Hepatic stellate cell (primary cell): Measurements from ENCODE around the gene LYSMD2.
"Not testable (repeated sequence)": the region's sequence is repeated elsewhere in the genome, so short reads cannot be mapped to it uniquely, and the experiment has no call there.

Source experiments
- DNase-seq: peaks from one replicate; pipeline ENCODE4 v3.0.0; 2011; ENCODE audit warnings: low spot score

The LYSMD2 gene, protein sequence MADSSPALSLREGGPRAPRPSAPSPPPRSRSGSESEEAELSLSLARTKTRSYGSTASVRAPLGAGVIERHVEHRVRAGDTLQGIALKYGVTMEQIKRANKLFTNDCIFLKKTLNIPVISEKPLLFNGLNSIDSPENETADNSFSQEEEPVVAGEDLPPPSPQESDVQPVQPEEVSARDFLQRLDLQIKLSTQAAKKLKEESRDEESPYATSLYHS

DNA sequence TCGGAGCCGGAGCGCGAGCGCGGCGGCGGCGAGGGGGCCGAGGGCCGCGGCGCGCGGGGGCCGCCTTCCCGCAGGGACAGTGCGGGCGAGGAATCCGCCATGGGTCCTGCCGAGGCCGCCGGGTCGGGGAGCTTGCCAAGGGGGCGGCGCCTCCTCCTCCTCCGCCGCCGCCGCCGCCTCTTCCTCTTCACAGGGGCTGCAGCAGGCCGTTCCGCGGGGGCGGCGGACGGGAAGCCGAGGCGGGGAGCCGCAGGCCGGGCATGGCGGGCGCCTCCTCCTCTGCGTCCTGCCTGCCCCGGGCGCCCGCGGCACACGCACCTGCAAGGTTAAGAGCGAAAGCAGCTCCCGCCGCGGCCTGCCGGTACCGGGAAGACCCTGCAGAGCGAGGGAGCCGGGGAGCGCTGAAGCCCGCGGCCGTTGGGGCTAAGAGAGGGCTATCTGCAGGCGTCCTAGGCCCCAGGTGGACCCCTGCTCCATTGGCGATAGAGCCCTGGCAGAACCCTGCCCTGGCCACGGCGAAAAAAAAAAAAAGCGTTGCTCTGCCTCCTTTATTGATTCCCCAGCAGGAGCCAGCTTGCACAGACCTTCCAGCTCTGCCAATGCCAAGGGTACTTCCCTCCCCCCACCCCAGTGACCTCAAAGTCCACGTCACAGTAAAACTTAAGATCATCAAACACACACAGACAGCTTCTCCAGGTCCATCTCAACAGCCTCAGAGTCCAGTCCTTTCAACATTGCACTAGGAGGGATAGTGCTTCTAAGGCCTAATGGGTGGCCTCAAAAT is at the start of gene LYSMD2:
TSS of gene LYSMD2 (minus strand) at position 134 of the 784 bp plus-strand sequence. CDS start at position 101, 33 bp downstream.
- peak; percentile 47 for DNase-seq

DNA sequence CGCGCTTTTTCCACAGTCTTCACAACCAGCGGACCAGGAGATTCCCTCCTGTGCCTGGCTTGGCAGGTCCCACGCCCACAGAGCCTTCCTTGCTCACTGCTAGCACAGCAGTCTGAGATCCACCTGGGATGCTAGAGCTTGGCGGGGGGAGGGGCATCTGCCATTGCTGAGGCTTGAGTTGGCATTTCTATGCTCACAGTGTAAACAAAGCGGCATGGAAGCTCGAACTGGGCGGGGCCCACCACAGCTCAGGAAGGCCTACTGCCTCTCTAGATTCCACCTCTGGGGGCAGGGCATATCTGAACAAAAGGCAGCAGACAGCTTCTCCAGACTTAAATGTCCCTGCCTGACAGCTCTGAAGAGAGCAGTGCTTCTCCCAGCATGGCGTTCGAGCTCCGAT is 49.7 kb upstream of the LYSMD2 start:
- DNase-seq = not testable (repeated sequence)

DNA sequence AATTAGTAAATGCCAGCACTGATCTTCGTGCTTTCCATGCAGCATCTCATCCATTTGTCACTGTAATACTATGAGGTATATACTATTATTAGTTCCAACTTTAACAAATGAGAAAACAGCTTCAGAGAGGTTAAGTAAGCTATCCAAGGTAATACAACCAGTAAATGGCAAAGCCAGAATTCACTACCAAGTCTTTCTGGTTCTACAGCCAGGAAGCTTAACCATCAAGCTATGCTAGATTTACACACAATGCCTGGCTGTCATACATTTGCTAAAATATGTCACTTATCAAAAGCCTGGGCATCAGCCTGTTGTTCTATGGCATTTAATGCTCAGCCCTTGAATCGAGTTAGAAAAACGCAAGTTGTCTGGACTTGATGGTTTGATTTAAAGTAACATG is 46.5 kb upstream of the LYSMD2 start:
- no peak for DNase-seq

DNA sequence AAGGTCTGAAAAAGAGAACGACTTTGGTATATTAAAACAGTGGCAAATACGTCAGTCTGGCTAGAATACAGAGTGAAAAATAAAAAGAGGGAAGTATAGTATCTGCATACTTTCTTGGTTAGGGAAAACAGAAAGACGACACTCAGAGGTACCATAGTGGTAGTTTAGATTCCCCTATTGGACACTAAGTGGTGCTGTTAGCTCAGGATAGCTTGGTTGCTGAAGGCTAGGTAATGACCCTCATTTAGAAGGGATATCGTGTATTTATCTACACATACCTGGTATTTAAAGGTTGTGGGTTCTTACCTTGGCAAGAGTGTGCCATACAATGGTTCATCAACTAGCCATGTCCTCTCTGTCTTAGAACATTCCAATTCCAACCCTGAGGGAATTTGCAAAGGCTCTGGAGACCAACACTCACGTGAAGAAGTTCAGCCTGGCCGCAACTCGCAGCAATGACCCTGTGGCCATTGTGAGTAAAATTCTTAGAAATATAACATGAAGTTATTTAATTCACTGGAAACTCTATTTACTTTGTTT is 45.0 kb upstream of the LYSMD2 start:
- no peak for DNase-seq

DNA sequence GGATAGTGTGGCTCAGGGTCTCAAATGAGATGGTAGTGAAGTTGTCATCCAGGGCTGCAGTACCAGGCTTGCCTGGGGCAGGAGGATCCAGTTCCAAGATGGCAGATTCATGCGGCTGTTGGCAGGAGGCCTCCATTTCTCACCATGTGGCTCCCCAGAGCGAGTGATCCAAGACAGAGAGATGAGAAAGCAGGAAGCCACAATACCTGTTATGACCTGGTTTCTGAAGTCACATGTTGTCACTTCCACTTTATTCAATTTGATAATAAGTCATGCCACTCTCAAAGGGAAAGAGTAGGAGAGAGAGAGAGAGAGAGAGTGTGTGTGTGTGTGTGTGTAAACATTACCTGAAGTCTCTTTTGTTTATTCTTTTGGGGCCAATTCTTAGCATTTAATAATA is 44.1 kb upstream of the LYSMD2 start:
- no peak for DNase-seq

DNA sequence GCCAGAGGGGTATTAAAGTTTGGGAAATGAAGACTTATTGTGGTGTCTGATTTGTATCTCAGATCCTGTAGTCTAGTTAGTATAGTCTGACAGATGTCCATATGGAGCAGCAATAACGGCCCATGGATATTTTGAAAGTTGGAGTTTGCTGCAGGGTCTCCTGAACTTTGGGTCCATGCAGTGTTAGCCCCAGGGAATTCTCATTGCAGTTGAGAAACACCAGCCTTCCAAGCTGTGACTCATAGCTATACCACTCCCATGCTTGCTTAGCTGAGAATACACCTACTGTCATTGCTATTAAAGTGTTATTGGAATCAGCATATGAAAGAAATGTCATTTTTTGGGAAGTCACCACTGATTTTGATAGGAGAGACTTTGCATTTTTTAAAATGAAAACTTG is 43.2 kb upstream of the LYSMD2 start:
- DNase-seq = no peak

DNA sequence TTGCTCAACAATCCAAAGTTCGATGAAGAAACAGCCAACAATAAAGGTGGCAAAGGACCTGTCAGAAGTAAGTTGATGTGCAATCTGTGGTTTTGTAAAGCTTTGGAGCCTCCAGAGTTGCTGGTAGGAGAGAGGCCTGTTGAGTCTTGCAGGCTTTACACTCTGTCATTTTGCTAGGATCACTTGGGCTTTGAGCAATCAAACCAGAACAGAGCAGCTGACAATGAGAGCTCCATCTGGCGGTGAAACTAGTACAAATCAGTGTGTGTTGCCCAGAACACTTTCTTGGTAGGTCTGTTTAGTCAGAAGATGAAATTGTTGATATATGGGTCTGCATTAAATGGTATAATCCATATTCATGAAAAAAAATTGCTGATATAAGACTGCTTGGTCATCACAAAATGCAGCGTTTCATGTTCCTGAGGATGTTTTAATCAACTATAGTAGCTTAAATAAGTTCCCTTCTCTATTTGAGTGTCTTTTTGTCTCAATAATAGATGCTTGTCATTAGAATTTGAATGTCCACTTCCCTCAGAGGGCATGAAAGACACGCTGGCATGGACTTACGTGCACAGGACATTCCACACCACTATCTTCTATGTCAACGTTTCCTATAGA is 39.6 kb upstream of the LYSMD2 start:
- peak; percentile 68 for DNase-seq

DNA sequence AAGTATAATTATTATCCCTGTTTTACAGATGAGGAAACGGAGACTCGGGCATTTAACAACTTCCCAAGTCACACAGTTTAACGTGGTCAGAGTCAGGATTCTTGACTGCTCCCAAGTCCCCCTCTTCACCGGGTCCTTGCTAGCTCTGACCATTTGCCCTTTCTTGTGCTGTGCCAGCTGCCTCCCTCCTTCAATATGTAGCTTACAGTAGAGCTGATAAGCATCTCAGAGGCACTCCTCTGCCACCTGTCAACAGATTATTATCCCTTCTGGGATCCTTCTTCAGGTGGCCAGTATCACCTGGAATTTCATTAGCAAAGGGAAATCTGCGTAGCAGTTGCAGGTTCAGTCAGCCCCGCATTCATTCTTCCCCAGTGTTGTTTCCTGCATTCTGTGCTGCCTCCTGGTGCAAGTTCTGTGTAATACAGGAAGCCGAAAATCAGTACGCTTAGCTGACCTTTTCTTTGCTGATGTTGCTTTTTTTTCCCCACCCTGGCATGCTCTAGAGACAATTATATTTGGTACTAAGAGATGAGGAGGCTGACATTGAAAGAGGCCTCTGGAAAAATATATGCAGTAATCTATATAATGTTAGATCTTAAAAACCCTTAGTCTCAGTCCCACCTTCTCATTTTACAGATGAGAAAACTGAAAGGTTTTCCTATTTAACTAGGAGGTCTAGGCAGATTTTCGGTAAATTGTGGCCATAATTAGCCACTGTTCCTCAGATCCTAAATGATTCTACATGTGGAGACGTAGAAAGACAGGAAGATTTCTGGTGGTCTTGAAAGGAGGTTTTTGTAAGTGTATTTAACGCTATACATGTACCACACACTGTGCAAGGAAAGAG is 38.7 kb upstream of the LYSMD2 start:
- no peak for DNase-seq

DNA sequence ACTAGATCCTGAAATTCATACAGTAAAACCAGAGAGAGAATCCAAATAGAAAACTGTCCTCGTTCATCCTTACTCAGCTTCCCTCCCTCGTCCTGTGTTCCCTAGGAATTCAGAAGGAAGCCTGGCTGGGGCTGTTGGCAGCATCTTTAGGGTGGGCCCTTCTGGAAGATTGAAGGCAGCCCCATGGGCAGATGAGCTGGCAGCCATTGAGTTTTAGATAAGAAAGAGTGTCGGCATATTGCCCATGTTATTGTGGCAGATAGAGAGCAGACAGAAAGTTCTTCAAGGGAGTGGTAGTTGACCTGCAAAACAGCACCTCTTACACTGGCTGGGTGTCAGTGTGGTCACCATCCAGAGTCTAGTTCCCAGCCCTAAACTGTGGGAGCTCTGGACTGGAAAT is 37.5 kb upstream of the LYSMD2 start:
- no peak for DNase-seq

DNA sequence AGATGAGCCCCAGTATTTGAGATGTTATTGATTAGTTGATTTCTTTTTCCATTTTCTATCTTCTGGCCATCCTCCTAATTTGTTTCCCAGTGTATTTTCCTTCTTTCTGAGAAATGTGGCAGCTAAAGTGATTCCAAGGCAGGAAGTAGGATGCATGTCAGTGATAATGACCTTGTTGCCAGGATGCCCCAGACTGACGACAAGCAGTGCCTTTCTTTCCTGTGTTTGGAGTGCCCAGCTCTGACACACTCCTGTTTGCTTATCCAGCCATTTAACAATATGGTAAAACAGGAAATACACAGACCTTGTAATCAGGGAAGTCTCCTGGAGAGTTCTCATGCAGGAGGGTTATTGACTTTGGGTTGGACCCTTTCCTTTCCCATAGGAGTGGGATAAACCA is 34.3 kb upstream of the LYSMD2 start:
- no peak for DNase-seq

DNA sequence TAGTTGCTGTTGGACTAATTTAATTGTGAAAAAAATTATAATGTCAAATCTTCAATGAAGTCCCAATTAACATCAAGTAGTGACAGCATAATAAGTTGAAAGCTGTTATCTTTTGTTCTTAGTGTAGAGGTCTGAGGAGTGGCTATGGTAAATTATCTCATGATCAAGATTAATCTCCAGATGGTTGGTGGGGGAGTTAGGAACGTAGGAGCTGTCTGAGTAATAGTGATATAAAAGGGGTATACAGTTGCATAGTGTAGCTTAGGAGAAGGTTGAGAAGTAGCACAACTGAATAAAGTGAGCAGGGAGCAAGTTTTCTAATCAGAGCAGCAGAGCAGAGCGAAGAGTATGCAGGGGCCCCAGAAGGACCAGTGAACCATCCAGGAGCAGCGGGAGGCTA is 33.4 kb upstream of the LYSMD2 start:
- no peak for DNase-seq

DNA sequence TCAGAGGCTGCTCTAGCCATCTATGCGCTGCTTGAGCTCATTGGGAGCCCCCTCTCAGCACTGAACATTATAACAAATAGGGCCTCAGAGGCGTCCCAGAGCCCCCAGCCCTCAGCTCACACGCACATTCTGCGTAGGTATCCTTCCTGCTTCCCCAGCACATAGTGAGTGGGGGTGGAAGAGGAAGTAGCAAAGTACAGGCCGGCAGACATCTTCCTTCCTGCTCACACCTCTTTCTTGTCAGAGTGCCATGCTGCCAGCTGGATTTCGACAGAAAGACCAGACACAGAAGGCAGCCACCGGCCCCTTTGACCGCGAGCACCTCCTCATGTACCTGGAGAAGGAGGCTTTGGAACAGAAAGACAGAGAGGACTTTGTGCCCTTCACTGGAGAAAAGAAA is 30.6 kb upstream of the LYSMD2 start:
- no peak for DNase-seq

DNA sequence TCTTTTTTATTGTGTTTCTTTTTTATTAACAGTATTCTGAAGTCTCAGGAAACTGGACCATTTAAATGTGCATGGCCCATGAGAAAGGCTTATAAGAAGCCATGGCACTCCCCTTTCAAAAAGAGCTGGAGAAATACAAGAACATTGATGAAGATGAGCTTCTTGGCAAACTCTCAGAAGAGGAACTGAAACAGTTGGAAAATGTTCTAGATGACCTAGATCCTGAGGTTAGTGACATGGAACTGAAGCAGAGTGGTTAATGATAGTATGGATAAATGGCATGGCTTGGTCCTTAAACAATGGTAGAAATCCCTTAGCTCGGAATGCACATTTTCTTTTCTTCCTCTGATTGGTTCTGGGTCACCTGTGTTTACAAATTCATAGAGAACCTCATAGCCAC is 28.9 kb upstream of the LYSMD2 start:
- DNase-seq = no peak

DNA sequence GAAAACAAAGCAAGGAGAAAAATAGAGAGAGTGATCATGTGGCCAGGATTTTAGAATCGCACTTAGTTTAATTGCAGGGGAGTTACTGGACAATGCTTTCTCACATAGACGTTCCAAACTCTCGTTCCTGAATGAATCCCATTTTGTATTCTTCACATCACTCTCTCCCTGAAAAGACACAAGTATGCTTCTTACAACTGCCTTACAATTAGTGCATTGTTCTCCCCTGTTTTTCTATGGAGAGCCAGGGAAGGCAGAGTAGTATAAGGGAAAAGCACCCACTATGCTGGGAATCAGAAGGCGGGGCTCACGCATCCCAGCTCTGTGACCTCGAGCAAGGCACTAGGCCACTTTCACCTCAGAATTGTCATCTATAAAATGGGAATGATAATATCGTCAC is 28.3 kb upstream of the LYSMD2 start:
- no peak for DNase-seq

DNA sequence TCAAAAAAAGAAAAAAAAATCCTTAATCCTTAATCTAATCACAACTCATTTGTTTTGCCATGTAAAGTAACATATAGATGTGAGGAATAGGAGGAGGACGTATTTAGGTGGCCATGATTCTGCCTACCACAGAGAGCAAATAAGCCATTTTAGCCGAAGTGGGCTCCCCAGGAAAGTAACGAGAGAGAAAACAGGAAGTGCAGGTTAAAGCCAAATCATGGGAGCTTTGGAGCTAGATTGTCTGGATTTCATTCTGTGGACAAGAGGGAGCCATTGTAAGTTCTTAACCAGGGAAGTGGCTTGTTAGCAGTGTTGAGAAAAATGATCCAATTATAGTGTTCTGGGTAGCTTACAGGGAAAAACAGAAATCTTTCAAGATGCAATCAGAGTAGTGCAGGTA is 23.4 kb upstream of the LYSMD2 start:
- no peak for DNase-seq

DNA sequence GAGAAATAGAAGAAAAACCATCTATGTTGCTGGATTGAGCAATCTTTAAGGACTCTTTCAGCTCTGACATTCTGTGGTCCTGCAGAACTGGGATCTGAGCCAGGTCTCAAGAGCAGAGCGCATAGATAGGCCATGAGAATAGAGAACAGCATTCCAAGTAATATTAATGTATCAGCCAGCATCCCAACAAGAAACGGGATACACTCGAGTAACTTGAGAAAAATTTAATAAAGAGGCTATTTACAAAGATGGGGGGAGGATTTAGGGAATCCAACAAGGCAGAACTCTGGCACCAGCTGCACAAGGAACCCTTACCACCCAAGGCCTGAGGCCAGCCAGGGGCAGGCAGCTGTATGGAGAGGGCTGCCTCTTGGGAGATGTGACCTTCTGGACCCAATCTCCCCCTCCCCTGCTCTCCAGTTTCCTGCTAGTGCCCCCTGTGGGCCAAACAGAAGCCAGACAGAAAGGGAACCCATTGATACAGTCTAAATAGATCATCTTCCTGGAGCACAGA is 22.2 kb upstream of the LYSMD2 start:
- peak; percentile 69 for DNase-seq

DNA sequence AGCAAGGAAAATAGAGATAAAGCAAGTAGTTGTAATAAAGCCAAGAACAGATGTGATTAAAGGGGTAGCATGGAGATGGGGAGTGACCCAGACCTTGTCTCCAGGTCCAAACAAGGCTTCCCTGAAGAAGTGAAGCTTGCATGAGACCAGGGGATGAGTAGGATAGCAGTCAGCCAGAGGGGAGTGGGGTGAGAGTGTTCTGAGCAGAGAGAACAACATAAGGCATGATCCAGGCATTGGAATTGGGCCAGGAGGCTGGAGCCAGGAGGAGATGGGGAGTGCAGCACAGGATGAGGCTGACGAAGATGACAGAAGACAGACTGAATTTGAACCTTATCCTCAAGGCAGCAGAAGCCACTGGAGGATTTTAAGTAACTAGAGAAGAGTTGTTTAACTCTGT is 21.2 kb upstream of the LYSMD2 start:
- peak; percentile 74 for DNase-seq

DNA sequence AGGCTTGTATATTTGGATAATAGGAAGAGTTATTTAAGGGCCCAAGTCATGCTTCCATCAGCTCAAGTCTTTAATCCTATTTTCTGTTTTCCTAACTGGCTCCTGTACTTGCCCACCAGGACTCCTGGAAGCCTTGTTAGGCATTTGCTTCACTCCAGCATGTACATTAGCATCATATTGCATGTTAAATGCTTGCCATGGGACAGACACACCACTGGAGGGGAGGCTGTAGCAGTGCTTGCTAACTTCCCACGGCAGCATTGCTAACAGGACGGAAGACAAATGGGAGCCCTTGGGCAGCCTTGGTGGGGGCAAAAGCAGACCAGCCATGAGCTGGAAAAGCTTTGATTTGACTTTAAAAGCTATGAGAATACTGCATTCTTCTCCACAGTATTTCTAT is 20.0 kb upstream of the LYSMD2 start:
- DNase-seq = no peak

DNA sequence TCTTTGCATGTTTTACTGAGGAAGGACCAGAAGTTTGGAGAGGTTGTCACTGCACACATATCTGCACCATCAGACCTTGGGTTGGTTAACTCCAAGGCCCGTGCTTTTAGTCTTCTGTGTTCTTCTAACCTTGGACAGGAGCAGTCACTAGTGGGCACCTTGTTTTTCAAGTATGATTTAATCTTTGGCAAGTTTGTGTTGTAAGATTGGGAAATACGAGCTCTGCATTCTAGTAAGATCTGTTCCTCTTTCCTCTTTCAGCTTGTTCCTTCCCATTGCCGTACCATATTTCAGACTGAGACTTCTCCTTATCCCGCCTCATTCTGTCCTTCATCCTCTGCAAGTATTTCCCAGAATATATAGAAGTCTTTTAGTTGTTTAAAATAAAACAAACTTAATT is 19.0 kb upstream of the LYSMD2 start:
- no peak for DNase-seq

DNA sequence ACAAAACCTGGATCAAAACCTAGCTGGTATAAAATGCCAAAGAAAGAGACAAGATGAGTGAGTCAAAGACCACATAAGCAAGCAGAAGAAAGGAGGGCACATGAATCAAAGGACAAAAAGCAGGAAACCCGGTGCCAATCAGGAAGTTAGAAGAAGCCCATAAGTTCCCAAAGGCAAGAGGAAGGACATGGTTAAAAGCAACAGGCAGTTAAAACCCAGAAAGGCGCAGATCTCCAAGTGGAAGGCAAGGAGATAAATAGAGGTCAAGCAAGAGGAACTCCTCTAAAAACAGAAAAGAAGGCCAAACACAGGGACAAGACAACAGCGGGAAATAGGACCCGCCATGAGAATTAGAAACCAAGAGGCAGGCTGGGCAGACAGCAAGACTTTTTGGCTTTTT is 18.3 kb upstream of the LYSMD2 start:
- no peak for DNase-seq

DNA sequence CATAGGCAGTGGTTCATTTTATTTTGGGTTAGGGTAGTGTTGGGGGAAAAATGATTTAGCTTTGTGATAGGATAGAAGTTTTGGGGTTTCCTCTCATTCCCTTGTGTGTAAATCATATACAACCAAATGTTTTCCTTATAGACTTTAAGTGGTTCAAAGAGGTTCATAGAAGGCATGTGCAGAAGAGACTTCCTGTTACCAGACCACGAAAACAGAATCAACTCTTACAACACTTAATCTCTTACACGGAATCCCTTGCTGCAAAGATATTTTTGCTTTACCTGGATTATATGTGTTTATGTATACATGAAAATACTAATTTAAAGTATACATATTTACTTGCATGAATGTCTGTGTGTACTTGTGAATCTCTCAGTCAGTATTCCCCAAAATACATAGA is 16.8 kb upstream of the LYSMD2 start:
- no peak for DNase-seq

DNA sequence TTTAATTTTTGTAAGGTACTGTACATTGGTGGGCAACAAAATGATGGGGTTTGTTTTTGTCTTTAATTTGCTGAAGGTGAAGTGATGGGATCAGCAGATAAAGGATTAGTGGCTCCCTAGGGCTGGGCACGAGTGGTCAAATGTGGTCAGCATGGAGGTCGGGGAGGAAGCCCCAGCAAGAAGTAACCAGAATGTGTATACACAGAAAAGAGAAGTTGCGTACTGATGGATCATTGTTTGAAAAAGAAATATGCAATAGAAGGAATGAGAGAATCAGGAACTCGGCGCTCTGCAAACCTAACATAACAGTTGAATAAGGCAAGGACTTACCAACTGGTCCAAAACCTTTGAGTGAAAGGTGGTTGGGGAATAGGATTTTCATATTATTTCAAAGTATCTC is 15.4 kb upstream of the LYSMD2 start:
- no peak for DNase-seq
